A549 (cell line): ENCODE measurements around the gene MBNL1.

Experiments
- CHD4 ChIP-seq: fragments of 200-600 bp; sonication (generic); IDR thresholded peaks from 2 replicates; pipeline ENCODE4 v1.6.1; 2016; ENCODE audit warnings: antibody characterized with exemption, mild to moderate bottlenecking, borderline replicate concordance
- CTCF ChIP-seq: fragments of >200 bp; sonication (Bioruptor Twin); formaldehyde crosslinking; IDR thresholded peaks from 3 replicates; pipeline ENCODE4 v1.5.1; 2016
- ESRRA ChIP-seq: fragments of 150-350 bp; IDR thresholded peaks from 2 replicates; pipeline ENCODE4 v1.6.1; 2014; ENCODE audit warnings: mild to moderate bottlenecking, low read length, borderline replicate concordance
- POLR2A ChIP-seq: IDR thresholded peaks from 2 replicates; pipeline ENCODE4 v1.6.1; 2012; ENCODE audit warnings: mild to moderate bottlenecking, low read length
- TP53 ChIP-seq: fragments of 250-450 bp; sonication (Bioruptor Pico); IDR thresholded peaks from 2 replicates; pipeline ENCODE4 v1.5.0; 2021; ENCODE audit warnings: mild to moderate bottlenecking, moderate library complexity
- ZFP36 ChIP-seq: fragments of 450-650 bp; IDR thresholded peaks from 2 replicates; pipeline ENCODE4 v1.6.1; 2014; ENCODE audit warnings: borderline replicate concordance; ENCODE audit not compliant: partially characterized antibody
- TF ChIP-seq, protein P1 (sequence below): fragments of 450-650 bp; IDR thresholded peaks from 2 replicates; pipeline ENCODE4 v1.6.1; 2014; ENCODE audit warnings: antibody characterized with exemption

DNA sequence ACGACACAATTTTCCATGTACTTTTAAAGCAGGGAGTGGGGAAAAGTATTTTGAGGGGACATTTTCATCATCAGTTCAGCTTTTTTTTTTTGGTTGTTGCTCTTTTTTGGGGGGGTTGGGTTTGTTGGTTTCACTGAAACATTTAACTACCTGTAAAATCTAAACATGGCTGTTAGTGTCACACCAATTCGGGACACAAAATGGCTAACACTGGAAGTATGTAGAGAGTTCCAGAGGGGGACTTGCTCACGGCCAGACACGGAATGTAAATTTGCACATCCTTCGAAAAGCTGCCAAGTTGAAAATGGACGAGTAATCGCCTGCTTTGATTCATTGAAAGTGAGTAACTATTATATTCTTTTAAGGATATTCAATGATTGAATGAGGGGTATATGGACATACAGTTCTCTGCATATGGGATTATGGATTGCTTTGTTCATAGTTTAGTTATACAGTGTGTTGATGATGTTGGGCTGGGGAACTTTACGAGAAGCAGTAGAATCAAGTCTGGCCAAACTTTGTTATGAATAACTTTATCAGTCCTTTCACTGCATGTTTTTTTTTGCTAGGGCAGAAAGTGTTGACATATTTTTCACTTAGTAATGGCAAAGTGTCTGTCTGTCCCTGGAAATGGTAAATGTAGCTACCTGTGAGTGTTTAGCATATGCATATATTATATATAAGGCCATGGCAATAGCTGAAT, 31.5 kb downstream of the MBNL1 start:
- no peak for TF ChIP-seq CTCF
- TF ChIP-seq TP53 (CRISPR knock-in tag), result no peak
- TF ChIP-seq POLR2A, result no peak
- no peak for TF ChIP-seq ESRRA
- TF ChIP-seq CHD4, result no peak
- TF ChIP-seq ZFP36, result no peak
- TF ChIP-seq, protein P1, sequence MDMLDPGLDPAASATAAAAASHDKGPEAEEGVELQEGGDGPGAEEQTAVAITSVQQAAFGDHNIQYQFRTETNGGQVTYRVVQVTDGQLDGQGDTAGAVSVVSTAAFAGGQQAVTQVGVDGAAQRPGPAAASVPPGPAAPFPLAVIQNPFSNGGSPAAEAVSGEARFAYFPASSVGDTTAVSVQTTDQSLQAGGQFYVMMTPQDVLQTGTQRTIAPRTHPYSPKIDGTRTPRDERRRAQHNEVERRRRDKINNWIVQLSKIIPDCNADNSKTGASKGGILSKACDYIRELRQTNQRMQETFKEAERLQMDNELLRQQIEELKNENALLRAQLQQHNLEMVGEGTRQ, result no peak
